B cell (primary cell): Measurements from ENCODE around the gene HOMER2. TPM values are rescaled to one million over a fixed set of nuclear protein-coding genes. Genes with fewer than 3 reads are reported as not detected.
A peak's percentile ranks its signal among the peaks of the same experiment; 100 is the strongest.

Experiments used
- ATAC-seq: fragments of 200-7000 bp; cut with Tn5 transposase; one replicate; pipeline ENCODE4 v1.10.0; 2021; ENCODE audit warnings: low read depth, mild to moderate bottlenecking, moderate number of reproducible peaks, moderate library complexity
- CTCF ChIA-PET: fragments of 350-600 bp; sonication (Branson Sonifier 250); formaldehyde crosslinking; loops from one replicate; lab custom pipeline; 2021; ENCODE audit warnings: antibody characterized with exemption, inconsistent platforms; lab: Charles Lee
- POLR2A ChIA-PET: fragments of 350-600 bp; sonication (Branson Sonifier 250); formaldehyde crosslinking; loops from one replicate; lab custom pipeline; 2021; ENCODE audit warnings: antibody characterized with exemption; lab: Charles Lee
- DNase-seq: peaks from one replicate; pipeline ENCODE4 v3.0.0; 2013
- H2AFZ ChIP-seq: 2 replicates; pipeline ENCODE4 v1.6.1; 2012; ENCODE audit warnings: mild to moderate bottlenecking, low read depth, low read length; ENCODE audit not compliant: insufficient read depth, poor library complexity, severe bottlenecking
- H3K27ac ChIP-seq, 2 donors: 1 replicate in 1 of 2; 2 replicates in 1 of 2; pipeline ENCODE4 v1.5.1; 2012 to 2013; ENCODE audit warnings: low read length in 2 of 2, mild to moderate bottlenecking in 2 of 2, moderate library complexity in 1 of 2
- H3K27me3 ChIP-seq, 4 experiments: fragments of 200-600 bp in 1 of 4; sonication (generic) in 1 of 4; replicated peaks in 1 of 4; 1 replicate in 2 of 4; 2 replicates in 2 of 4; pipeline versions ENCODE4 v1.6.1 to v1.7.0; 2013 to 2016; ENCODE audit warnings: low read length in 3 of 4, mild to moderate bottlenecking in 2 of 4, mixed read lengths in 1 of 4, moderate library complexity in 1 of 4; ENCODE audit not compliant: insufficient read depth in 4 of 4, control insufficient read depth in 3 of 4; ENCODE audit errors: control extremely low read depth in 1 of 4
- H3K36me3 ChIP-seq, 2 experiments: replicated peaks in 1 of 2; 1 replicate in 1 of 2; 2 replicates in 1 of 2; pipeline versions ENCODE4 v1.6.1 to v1.7.1; 2013; ENCODE audit warnings: low read length in 1 of 2; ENCODE audit not compliant: insufficient read depth in 2 of 2, control insufficient read depth in 1 of 2; ENCODE audit errors: control extremely low read depth in 1 of 2, extremely low read depth in 1 of 2
- H3K4me1 ChIP-seq, 2 donors: fragments of 200-600 bp in 1 of 2; sonication (generic) in 1 of 2; 1 replicate in 1 of 2; 2 replicates in 1 of 2; pipeline versions ENCODE4 v1.5.1 to v1.6.1; 2013 to 2017; ENCODE audit warnings: low read length in 2 of 2; ENCODE audit not compliant: control insufficient read depth in 2 of 2, insufficient read depth in 2 of 2
- H3K4me2 ChIP-seq: replicated peaks from 2 replicates; pipeline ENCODE3; 2012; ENCODE audit warnings: mild to moderate bottlenecking, low read depth, low read length; ENCODE audit not compliant: poor library complexity, severe bottlenecking
- H3K4me3 ChIP-seq, 5 experiments: fragments of 200-600 bp in 1 of 5; sonication (generic) in 1 of 5; 1 replicate in 3 of 5; 2 replicates in 2 of 5; pipeline versions ENCODE4 v1.5.1 to v1.7.0; 2011 to 2016; ENCODE audit warnings: low read length in 4 of 5, mild to moderate bottlenecking in 4 of 5, low read depth in 2 of 5, control low read depth in 1 of 5, moderate library complexity in 1 of 5; ENCODE audit not compliant: insufficient read depth in 1 of 5; ENCODE audit errors: control extremely low read depth in 1 of 5, extremely low read depth in 1 of 5
- H3K79me2 ChIP-seq: fragments of 200-600 bp; sonication (generic); one replicate; pipeline ENCODE4 v1.6.0; 2016; ENCODE audit warnings: low read length; ENCODE audit not compliant: control insufficient read depth, insufficient read depth
- H3K9ac ChIP-seq: fragments of 200-600 bp; sonication (generic); 2 replicates; pipeline ENCODE4 v1.6.1; 2017; ENCODE audit warnings: mild to moderate bottlenecking, low read length, moderate library complexity
- H3K9me3 ChIP-seq, 3 donors: one replicate each; pipeline versions ENCODE4 v1.6.1 to v1.7.1; 2013; ENCODE audit warnings: low read length in 2 of 3; ENCODE audit not compliant: control insufficient read depth in 2 of 3, insufficient read depth in 1 of 3; ENCODE audit errors: control extremely low read depth in 1 of 3
- H4K20me1 ChIP-seq: 2 replicates; pipeline ENCODE4 v1.6.0; 2012; ENCODE audit warnings: mild to moderate bottlenecking, low read length; ENCODE audit not compliant: insufficient read depth, control insufficient read depth, poor library complexity, severe bottlenecking
- H3K27ac Mint-ChIP-seq: one replicate; pipeline ENCODE4 v1.8.0; 2021; ENCODE audit warnings: mixed read lengths
- H3K27me3 Mint-ChIP-seq: one replicate; pipeline ENCODE4 v1.8.0; 2021; ENCODE audit warnings: mixed read lengths
- H3K4me1 Mint-ChIP-seq: one replicate; pipeline ENCODE4 v1.8.0; 2021; ENCODE audit warnings: mixed read lengths
- H3K4me3 Mint-ChIP-seq: one replicate; pipeline ENCODE4 v1.8.0; 2021; ENCODE audit warnings: mixed read lengths
- H3K9me3 Mint-ChIP-seq: one replicate; pipeline ENCODE4 v1.8.0; 2022; ENCODE audit warnings: mixed read lengths; ENCODE audit not compliant: insufficient read depth
- CTCF ChIP-seq: fragments of 200-600 bp; IDR thresholded peaks from one replicate; pipeline ENCODE4 v1.8.0; 2022; ENCODE audit warnings: antibody characterized with exemption, mild to moderate bottlenecking
- EZH2 ChIP-seq: IDR thresholded peaks from 2 replicates; pipeline ENCODE4 v1.6.1; 2012; ENCODE audit warnings: borderline replicate concordance, low read depth, mild to moderate bottlenecking, moderate library complexity, low read length; ENCODE audit not compliant: insufficient read depth, poor library complexity, severe bottlenecking
- WGBS: methylation state at CpG from one replicate; pipeline ENCODE4 v1.1.5; 2013; ENCODE audit warnings: missing lambda C conversion rate; ENCODE audit not compliant: insufficient coverage; 5-methylcytosine and 5-hydroxymethylcytosine counted together
- intact Hi-C: fragments of 100-400 bp; cut with micrococcal nuclease; formaldehyde crosslinking; loops from one replicate; pipeline ENCODE4 v1.10.0; 2022
- polyA plus RNA-seq: library from polyadenylated mRNA; depleted of rRNA; stranded (reverse); fragments of >200 nt; gene quantifications from 2 replicates; pipeline ENCODE4 v1.2.3, GENCODE V29; 2012
- total RNA-seq, 2 donors: library from RNA; stranded (reverse); fragments of 120-200 nt in 1 of 2; gene quantifications; 1 replicate in 1 of 2; 2 replicates in 1 of 2; pipeline versions ENCODE4 v1.2.3 to v1.2.4, GENCODE V29; 2013 to 2022

The HOMER2 gene
- total and polyA plus RNA-seq, 2 donors (not counting 1 experiment from before 2014, with no cell fraction given) = 5.7 to 19.5 TPM

DNA sequence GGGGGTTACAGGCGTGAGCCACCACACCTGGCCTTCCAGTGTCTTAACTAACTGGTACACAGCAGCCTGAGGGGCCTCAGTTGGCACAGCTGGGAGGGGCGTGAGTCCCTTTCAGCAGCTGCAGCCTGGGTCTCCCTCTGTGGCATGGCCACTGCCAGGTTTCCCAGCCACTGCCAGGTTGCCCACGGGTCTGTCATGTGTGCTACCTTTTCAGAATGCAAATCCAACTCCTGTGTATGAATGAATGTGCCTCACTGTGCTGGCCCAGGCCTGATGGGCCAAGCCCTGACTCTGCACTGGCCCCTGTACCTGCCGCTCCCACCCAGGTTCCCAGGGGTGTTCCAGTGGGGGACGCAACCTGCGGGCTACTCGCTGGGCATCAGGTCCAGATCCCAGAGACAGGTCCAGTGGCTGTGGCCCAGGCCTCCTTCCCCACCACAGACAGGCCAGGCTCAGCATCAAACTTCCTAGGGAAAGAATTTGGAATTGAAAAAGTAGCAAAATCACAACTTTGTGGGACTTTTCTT lies 117.1 kb downstream of the HOMER2 start:
- H3K9me3 Mint-ChIP-seq = no peaks in the 10 kb centered on the region

DNA sequence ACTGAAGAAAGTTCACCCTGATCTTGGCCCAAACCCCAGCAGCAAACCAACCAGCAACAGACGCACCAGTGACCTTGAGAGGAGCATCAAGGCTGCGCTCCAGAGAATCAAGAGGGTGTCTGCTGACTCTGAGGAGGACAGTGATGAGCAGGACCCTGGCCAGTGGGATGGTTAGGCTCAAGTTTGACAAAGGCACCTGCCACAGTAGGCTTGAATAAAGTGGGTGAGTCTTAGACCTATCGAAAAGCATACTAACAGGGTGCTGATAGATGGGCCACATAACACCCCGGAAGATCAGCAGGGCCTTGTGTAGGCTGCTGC lies 119.2 kb downstream of the HOMER2 start:
- no peaks in the 10 kb centered on the region for H3K27me3 ChIP-seq
- TF ChIP-seq EZH2 (no peak), CTCF (no peak)
- H3K27ac ChIP-seq = no peak overlapping the region
- Mint-ChIP-seq H3K4me1 (peaks cover 16% of the 10 kb centered on the region), H3K9me3 (no peaks in the 10 kb centered on the region), H3K4me3 (no peak overlapping the region), H3K27me3 (no peaks in the 10 kb centered on the region), H3K27ac (peak overlapping the region; percentile 79)
- no peaks in the 10 kb centered on the region for H3K4me1 ChIP-seq
- DNase-seq = no peak
- no peaks in the 10 kb centered on the region for H3K9me3 ChIP-seq
- no peak overlapping the region for H3K4me3 ChIP-seq
- ATAC-seq = no peak
- peaks cover 2% of the 10 kb centered on the region for H3K79me2 ChIP-seq
- no peak overlapping the region for H3K9ac ChIP-seq
- no peak overlapping the region for H3K4me2 ChIP-seq
- intact Hi-C loops = no loop called here
- no peak overlapping the region for H2AFZ ChIP-seq
- H3K36me3 ChIP-seq = peaks cover 2 to 89% of the 10 kb centered on the region in 2 experiments
- ChIA-PET POLR2A (no interaction called here), CTCF (interaction anchor here (1.2 to 2.2 kb wide), 3 partner anchors 12 to 22 kb away, joined by 4 to 7 read pairs (median 5); no protein-coding TSS in a partner anchor)
- H4K20me1 ChIP-seq = peaks cover 30% of the 10 kb centered on the region
- WGBS = 98% methylated on average over 4 of the region's 4 CpGs

More for the DNA sequence above, 117.1 kb downstream of the HOMER2 start:
- H3K27me3 Mint-ChIP-seq = no peaks in the 10 kb centered on the region
- ATAC-seq = no peak
- H3K4me3 Mint-ChIP-seq = no peak overlapping the region
- Histone ChIP-seq H3K36me3 (peaks cover 2 to 70% of the 10 kb centered on the region in 2 experiments), H4K20me1 (peaks cover 15% of the 10 kb centered on the region), H3K79me2 (peaks cover under 1% of the 10 kb centered on the region), H3K9ac (no peak overlapping the region), H3K27me3 (no peaks in the 10 kb centered on the region), H3K4me1 (no peaks in the 10 kb centered on the region), H3K4me2 (no peak overlapping the region), H3K27ac (no peak overlapping the region), H3K9me3 (no peaks in the 10 kb centered on the region), H2AFZ (no peak overlapping the region), H3K4me3 (no peak overlapping the region)
- ChIA-PET POLR2A (no interaction called here), CTCF (no interaction called here)
- WGBS = 99% methylated on average over 7 of the region's 7 CpGs
- no peak overlapping the region for H3K27ac Mint-ChIP-seq
- no peak for DNase-seq
- H3K4me1 Mint-ChIP-seq = peaks cover 16% of the 10 kb centered on the region
- intact Hi-C loops = no loop called here
- TF ChIP-seq EZH2 = no peak
- TF ChIP-seq CTCF = no peak
